ENCODE data around the gene COL18A1.

GRCh38 chr21:45507888-45508508 is 103.0 kb downstream of the COL18A1 start:
- TF ChIP-seq POLR2A (IDR thresholded peaks at IDR 0.05; ENCODE audit: low read length) (no peak), GATA1 (IDR thresholded peaks at IDR 0.05; ENCODE audit: low read depth, low read length) (no peak)

Measured in erythroblast (primary cell).